Fibroblast of lung (primary cell): ENCODE results near the gene CDK13. TPM values are rescaled to one million over a fixed set of nuclear protein-coding genes. Genes with fewer than 3 reads are reported as not detected.

Experiments used
- DNase-seq, 2 donors: peaks; one replicate each; pipeline versions ENCODE4 v3.0.0 to v3.0.0-alpha.2; 2010; ENCODE audit warnings: low read depth in 2 of 2
- H2AFZ ChIP-seq: 2 replicates; pipeline ENCODE4 v1.5.1; 2012; ENCODE audit warnings: low read length, control low read depth, inconsistent platforms
- H3K27ac ChIP-seq: 2 replicates; pipeline ENCODE4 v1.5.1; 2011; ENCODE audit warnings: low read length, control low read depth; ENCODE audit not compliant: insufficient read depth
- H3K27me3 ChIP-seq: 2 replicates; pipeline ENCODE4 v1.5.1; 2011; ENCODE audit warnings: mild to moderate bottlenecking, low read length; ENCODE audit not compliant: control insufficient read depth, insufficient read depth
- H3K36me3 ChIP-seq: 2 replicates; pipeline ENCODE4 v1.5.1; 2011; ENCODE audit warnings: low read length; ENCODE audit not compliant: control insufficient read depth, insufficient read depth
- H3K4me1 ChIP-seq: 2 replicates; pipeline ENCODE4 v1.5.1; 2011; ENCODE audit warnings: low read length; ENCODE audit not compliant: control insufficient read depth, insufficient read depth; ENCODE audit errors: extremely low read depth
- H3K4me2 ChIP-seq: 2 replicates; pipeline ENCODE4 v1.5.1; 2011; ENCODE audit warnings: low read length, control low read depth; ENCODE audit not compliant: insufficient read depth; ENCODE audit errors: extremely low read depth
- H3K4me3 ChIP-seq, 4 experiments: fragments of 200-600 bp in 1 of 4; sonication (generic) in 1 of 4; replicated peaks in 1 of 4; 2 replicates each; pipeline ENCODE4 v1.5.1; 2011 to 2016; ENCODE audit warnings: low read length in 4 of 4, low read depth in 3 of 4, mild to moderate bottlenecking in 3 of 4, control low read depth in 2 of 4, inconsistent platforms in 1 of 4, mixed read lengths in 1 of 4; ENCODE audit not compliant: insufficient read depth in 1 of 4; ENCODE audit errors: control extremely low read depth in 1 of 4
- H3K79me2 ChIP-seq: 2 replicates; pipeline ENCODE4 v1.5.1; 2012; ENCODE audit warnings: mild to moderate bottlenecking, low read length, inconsistent platforms; ENCODE audit not compliant: control insufficient read depth, insufficient read depth
- H3K9ac ChIP-seq: 2 replicates; pipeline ENCODE4 v1.5.1; 2011; ENCODE audit warnings: mild to moderate bottlenecking, low read length, control low read depth; ENCODE audit not compliant: insufficient read depth
- H3K9me3 ChIP-seq: 2 replicates; pipeline ENCODE4 v1.5.1; 2012; ENCODE audit warnings: low read depth, low read length; ENCODE audit not compliant: control insufficient read depth, insufficient read depth
- H4K20me1 ChIP-seq: 2 replicates; pipeline ENCODE4 v1.5.1; 2011; ENCODE audit warnings: low read length; ENCODE audit not compliant: control insufficient read depth, insufficient read depth; ENCODE audit errors: extremely low read depth
- EZH2 ChIP-seq: IDR thresholded peaks from 2 replicates; pipeline ENCODE4 v1.5.1; 2012; ENCODE audit warnings: low read length, control low read depth, mild to moderate bottlenecking; ENCODE audit errors: missing control alignments
- polyA plus RNA-seq, 2 donors: library from polyadenylated mRNA; depleted of rRNA in 1 of 2; stranded (reverse) in 1 of 2; unstranded in 1 of 2; fragments of >200 nt; gene quantifications; 2 replicates each; pipeline ENCODE4 v1.2.1, GENCODE V29; 2011 to 2012; ENCODE audit warnings: missing spikeins in 1 of 2
- total RNA-seq: library from RNA; depleted of rRNA; stranded (reverse); fragments of >200 nt; gene quantifications from 2 replicates; pipeline ENCODE4 v1.2.1, GENCODE V29; 2014
- TF ChIP-seq, protein P1 (sequence below), 2 donors: IDR thresholded peaks in 1 of 2; conservative IDR thresholded peaks in 1 of 2; 1 replicate in 1 of 2; 2 replicates in 1 of 2; pipeline ENCODE4 v1.5.1; 2011 to 2012; ENCODE audit warnings: low read length in 2 of 2, control low read depth in 1 of 2, inconsistent platforms in 1 of 2, low read depth in 1 of 2, mild to moderate bottlenecking in 1 of 2

CDK13 gene
- total and polyA plus RNA-seq, 2 donors (not counting 1 experiment from before 2014, with no cell fraction given), result 35.3 to 76.8 TPM

DNA sequence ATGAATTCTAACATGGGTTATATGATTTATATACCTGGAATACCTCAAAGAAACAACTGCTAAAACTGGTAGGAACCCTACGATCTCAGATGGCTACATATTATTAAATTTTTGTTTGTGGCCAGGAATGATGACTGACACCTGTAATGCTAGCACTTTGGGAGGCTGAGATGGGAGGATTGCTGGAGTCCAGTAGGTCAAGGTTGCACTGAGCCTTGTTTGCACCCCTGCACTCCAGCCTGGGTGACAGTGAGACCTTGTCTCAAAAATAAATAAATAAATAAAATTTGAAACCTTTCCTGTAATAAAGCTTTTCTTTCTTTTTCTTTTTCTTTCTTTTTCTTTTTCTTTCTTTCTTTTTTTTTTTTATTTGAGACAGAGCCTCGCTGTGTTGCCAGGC lies 123.2 kb downstream of the CDK13 start:
- Histone ChIP-seq H3K27me3 (no peaks in the 10 kb centered on the region), H3K79me2 (no peaks in the 10 kb centered on the region), H3K36me3 (no peaks in the 10 kb centered on the region), H2AFZ (no peak overlapping the region), H3K9ac (no peak overlapping the region), H3K4me1 (no peaks in the 10 kb centered on the region), H3K4me2 (no peak overlapping the region), H3K4me3 (no peak overlapping the region), H3K9me3 (no peaks in the 10 kb centered on the region), H3K27ac (no peak overlapping the region), H4K20me1 (no peaks in the 10 kb centered on the region)
- no peak for TF ChIP-seq EZH2
- TF ChIP-seq, protein P1, sequence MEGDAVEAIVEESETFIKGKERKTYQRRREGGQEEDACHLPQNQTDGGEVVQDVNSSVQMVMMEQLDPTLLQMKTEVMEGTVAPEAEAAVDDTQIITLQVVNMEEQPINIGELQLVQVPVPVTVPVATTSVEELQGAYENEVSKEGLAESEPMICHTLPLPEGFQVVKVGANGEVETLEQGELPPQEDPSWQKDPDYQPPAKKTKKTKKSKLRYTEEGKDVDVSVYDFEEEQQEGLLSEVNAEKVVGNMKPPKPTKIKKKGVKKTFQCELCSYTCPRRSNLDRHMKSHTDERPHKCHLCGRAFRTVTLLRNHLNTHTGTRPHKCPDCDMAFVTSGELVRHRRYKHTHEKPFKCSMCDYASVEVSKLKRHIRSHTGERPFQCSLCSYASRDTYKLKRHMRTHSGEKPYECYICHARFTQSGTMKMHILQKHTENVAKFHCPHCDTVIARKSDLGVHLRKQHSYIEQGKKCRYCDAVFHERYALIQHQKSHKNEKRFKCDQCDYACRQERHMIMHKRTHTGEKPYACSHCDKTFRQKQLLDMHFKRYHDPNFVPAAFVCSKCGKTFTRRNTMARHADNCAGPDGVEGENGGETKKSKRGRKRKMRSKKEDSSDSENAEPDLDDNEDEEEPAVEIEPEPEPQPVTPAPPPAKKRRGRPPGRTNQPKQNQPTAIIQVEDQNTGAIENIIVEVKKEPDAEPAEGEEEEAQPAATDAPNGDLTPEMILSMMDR (conservative IDR thresholded peaks at IDR 0.05 in 1 of 2, IDR thresholded peaks at IDR 0.05 in 1 of 2; ENCODE audit: low read depth in 1 of 2, low read length in 2 of 2), result no peak
- DNase-seq, result no peak

DNA sequence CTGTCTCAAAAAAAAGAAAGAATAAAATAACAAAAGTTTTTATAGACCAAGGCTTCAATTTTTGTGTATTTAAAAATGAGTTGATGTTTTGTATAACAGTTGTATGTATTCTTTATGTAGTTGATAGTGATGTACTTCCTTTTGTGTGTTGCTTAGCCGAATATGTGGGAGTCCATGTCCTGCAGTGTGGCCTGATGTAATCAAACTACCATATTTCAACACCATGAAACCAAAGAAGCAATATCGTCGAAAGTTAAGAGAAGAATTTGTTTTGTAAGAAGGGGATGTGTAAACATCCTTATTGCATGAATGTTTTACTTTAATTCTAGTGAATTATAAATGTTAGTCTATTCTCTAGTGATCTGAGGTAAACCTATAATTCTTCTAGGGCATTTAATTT lies 127.8 kb downstream of the CDK13 start:
- Histone ChIP-seq H3K9ac (no peak overlapping the region), H3K27me3 (no peaks in the 10 kb centered on the region), H3K27ac (no peak overlapping the region), H3K4me1 (no peaks in the 10 kb centered on the region), H3K4me2 (no peak overlapping the region), H4K20me1 (no peaks in the 10 kb centered on the region), H3K36me3 (no peaks in the 10 kb centered on the region), H3K79me2 (no peaks in the 10 kb centered on the region), H2AFZ (no peak overlapping the region), H3K4me3 (no peak overlapping the region), H3K9me3 (no peaks in the 10 kb centered on the region)
- peak in 1 of 2 donors; percentile 70 for DNase-seq
- TF ChIP-seq EZH2, result no peak
- TF ChIP-seq, protein P1 (conservative IDR thresholded peaks at IDR 0.05 in 1 of 2, IDR thresholded peaks at IDR 0.05 in 1 of 2; ENCODE audit: low read depth in 1 of 2, low read length in 2 of 2), result no peak

DNA sequence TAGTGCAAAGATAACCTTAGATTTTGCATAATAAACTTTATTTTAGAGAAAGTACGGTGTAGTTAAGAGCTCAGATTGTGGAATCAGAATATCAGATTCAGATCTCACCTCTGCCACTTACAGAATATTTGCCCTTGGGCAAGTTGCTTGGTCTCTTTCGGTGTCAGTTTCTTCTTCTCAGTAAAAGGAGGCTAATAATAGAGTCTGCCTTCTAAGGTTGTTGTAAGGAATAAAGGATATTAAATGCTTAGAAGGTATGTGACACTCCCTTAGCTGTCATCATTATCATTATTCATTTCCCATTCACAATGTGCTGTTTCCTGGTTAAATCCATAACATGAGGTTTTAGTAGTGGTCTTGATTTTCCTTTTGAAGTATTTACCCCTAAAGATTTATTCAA lies 142.1 kb downstream of the CDK13 start:
- H4K20me1 ChIP-seq, result no peaks in the 10 kb centered on the region
- no peaks in the 10 kb centered on the region for H3K79me2 ChIP-seq
- H3K4me1 ChIP-seq, result no peaks in the 10 kb centered on the region
- no peak overlapping the region for H3K4me3 ChIP-seq
- H3K27me3 ChIP-seq, result no peaks in the 10 kb centered on the region
- TF ChIP-seq EZH2, result no peak
- TF ChIP-seq, protein P1 (conservative IDR thresholded peaks at IDR 0.05 in 1 of 2, IDR thresholded peaks at IDR 0.05 in 1 of 2; ENCODE audit: low read depth in 1 of 2, low read length in 2 of 2), result no peak
- H3K9ac ChIP-seq, result no peak overlapping the region
- H3K9me3 ChIP-seq, result no peaks in the 10 kb centered on the region
- no peak overlapping the region for H3K4me2 ChIP-seq
- peaks cover 9% of the 10 kb centered on the region for H3K36me3 ChIP-seq
- H2AFZ ChIP-seq, result no peak overlapping the region
- H3K27ac ChIP-seq, result no peak overlapping the region
- DNase-seq, result no peak
